Measurements from ENCODE around the gene GPSM3.
"Not testable (repeated sequence)": the region's sequence is repeated elsewhere in the genome, so short reads cannot be mapped to it uniquely, and the experiment has no call there.

Gene GPSM3

GRCh38 chr6:32192608-32193039 lies at the start of gene GPSM3:
Gene GPSM3, minus strand, starts transcription at chr6:32192643. Its CDS starts 130 bp downstream, at chr6:32192513.
- peak; percentile 80 for DNase-seq

GRCh38 chr6:32240686-32241085 lies 48.2 kb upstream of the GPSM3 start:
- no peak for DNase-seq

GRCh38 chr6:32239462-32239861 lies 47.0 kb upstream of the GPSM3 start:
- DNase-seq, result no peak

- peak; percentile 36 for DNase-seq
Measured at GRCh38 chr6:32234934-32235333, 42.5 kb upstream of the GPSM3 start.

- no peak for DNase-seq
Measured at GRCh38 chr6:32226434-32226833, 34.0 kb upstream of the GPSM3 start.

- DNase-seq, result no peak
Measured at GRCh38 chr6:32224696-32225095, 32.3 kb upstream of the GPSM3 start.

- DNase-seq, result no peak
Measured at GRCh38 chr6:32223258-32224235, 31.1 kb upstream of the GPSM3 start, which contains the start of gene NOTCH4. Gene NOTCH4, minus strand, starts transcription at chr6:32224067. Its CDS starts 139 bp downstream, at chr6:32223928.

GRCh38 chr6:32222333-32223230 lies 30.1 kb upstream of the GPSM3 start:
- DNase-seq, result no peak

- DNase-seq, result no peak
Measured at GRCh38 chr6:32220021-32220420, 27.6 kb upstream of the GPSM3 start.

GRCh38 chr6:32218167-32218566 lies 25.7 kb upstream of the GPSM3 start:
- DNase-seq, result no peak

GRCh38 chr6:32216998-32217397 lies 24.6 kb upstream of the GPSM3 start:
- no peak for DNase-seq

GRCh38 chr6:32216285-32216684 lies 23.8 kb upstream of the GPSM3 start:
- no peak for DNase-seq

GRCh38 chr6:32215617-32216016 lies 23.2 kb upstream of the GPSM3 start:
- no peak for DNase-seq

GRCh38 chr6:32214126-32214525 lies 21.7 kb upstream of the GPSM3 start:
- DNase-seq, result no peak

- DNase-seq, result no peak
Measured at GRCh38 chr6:32213649-32214048, 21.2 kb upstream of the GPSM3 start.

- no peak for DNase-seq
Measured at GRCh38 chr6:32212076-32212760, 19.8 kb upstream of the GPSM3 start.

GRCh38 chr6:32211432-32211831 lies 19.0 kb upstream of the GPSM3 start:
- not testable (repeated sequence) for DNase-seq

GRCh38 chr6:32210191-32210601 lies 17.8 kb upstream of the GPSM3 start:
- no peak for DNase-seq

GRCh38 chr6:32208996-32209395 lies 16.6 kb upstream of the GPSM3 start:
- no peak for DNase-seq

- DNase-seq, result no peak
Measured at GRCh38 chr6:32204268-32204715, 11.8 kb upstream of the GPSM3 start.

GRCh38 chr6:32203426-32204267 lies 11.2 kb upstream of the GPSM3 start:
- no peak for DNase-seq

GRCh38 chr6:32202186-32202585 lies 9.7 kb upstream of the GPSM3 start:
- no peak for DNase-seq
